ENCODE data around the gene GLIPR2. TPM values are rescaled to one million over a fixed set of nuclear protein-coding genes. Genes with fewer than 3 reads are reported as not detected.

The GLIPR2 gene
- polyA plus RNA-seq, 1 experiment: 115 TPM

GRCh38 chr9:36112516-36112915 lies 24.0 kb upstream of the GLIPR2 start:
- Histone ChIP-seq H3K9me3 (ENCODE audit: control insufficient read depth, insufficient read depth, low read length) (no peaks in the 10 kb centered on the region), H3K27me3 (ENCODE audit: control insufficient read depth, insufficient read depth, low read length) (no peaks in the 10 kb centered on the region), H3K27ac (ENCODE audit: low read depth, low read length) (no peak overlapping the region), H3K4me3 (ENCODE audit: low read depth, low read length) (no peak overlapping the region)
- no peak for DNase-seq (ENCODE audit: low read depth, low spot score)
- ChIA-PET CTCF (no interaction called here), POLR2A (interaction anchor here (0.9 kb wide), 1 partner anchor 38 kb away, joined by 3 read pairs; no protein-coding TSS in a partner anchor)
- TF ChIP-seq, protein P1, sequence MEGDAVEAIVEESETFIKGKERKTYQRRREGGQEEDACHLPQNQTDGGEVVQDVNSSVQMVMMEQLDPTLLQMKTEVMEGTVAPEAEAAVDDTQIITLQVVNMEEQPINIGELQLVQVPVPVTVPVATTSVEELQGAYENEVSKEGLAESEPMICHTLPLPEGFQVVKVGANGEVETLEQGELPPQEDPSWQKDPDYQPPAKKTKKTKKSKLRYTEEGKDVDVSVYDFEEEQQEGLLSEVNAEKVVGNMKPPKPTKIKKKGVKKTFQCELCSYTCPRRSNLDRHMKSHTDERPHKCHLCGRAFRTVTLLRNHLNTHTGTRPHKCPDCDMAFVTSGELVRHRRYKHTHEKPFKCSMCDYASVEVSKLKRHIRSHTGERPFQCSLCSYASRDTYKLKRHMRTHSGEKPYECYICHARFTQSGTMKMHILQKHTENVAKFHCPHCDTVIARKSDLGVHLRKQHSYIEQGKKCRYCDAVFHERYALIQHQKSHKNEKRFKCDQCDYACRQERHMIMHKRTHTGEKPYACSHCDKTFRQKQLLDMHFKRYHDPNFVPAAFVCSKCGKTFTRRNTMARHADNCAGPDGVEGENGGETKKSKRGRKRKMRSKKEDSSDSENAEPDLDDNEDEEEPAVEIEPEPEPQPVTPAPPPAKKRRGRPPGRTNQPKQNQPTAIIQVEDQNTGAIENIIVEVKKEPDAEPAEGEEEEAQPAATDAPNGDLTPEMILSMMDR (IDR thresholded peaks at IDR 0.05; ENCODE audit: low read depth, low read length): no peak

DNA sequence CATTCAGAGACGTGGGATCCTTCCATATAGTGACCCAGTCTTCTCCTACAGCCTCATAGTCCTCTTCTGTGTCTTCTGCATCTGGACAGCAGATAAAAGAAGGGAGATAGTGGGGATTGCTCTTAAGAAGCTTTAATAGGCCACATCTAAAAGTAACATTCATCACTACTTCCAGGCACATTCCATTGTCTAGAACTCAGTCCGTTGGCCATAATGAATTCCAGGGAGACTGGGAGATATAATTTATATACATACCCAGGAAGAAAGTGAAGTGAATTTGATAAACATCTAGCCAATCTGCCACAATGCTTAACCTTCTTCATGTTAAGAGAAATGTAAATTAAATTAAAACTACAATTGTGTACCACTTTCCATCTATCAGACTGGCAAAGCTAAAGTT lies 22.5 kb upstream of the GLIPR2 start:
- Histone ChIP-seq H3K27me3 (ENCODE audit: control insufficient read depth, insufficient read depth, low read length) (no peaks in the 10 kb centered on the region), H3K27ac (ENCODE audit: low read depth, low read length) (no peak overlapping the region), H3K4me3 (ENCODE audit: low read depth, low read length) (no peak overlapping the region), H3K9me3 (ENCODE audit: control insufficient read depth, insufficient read depth, low read length) (no peaks in the 10 kb centered on the region)
- POLR2A ChIA-PET: interaction anchor here (1.0 kb wide), 1 partner anchor 76 kb away, joined by 4 read pairs; the partner anchor contains the start of gene CLTA
- TF ChIP-seq, protein P1 (IDR thresholded peaks at IDR 0.05; ENCODE audit: low read depth, low read length): no peak
- DNase-seq (ENCODE audit: low read depth, low spot score): no peak
- CTCF ChIA-PET: interaction anchor here (0.7 to 3.0 kb wide), 3 partner anchors 11 to 77 kb away, joined by 3 to 9 read pairs (median 5); partner anchors contain the start of gene CLTA

DNA sequence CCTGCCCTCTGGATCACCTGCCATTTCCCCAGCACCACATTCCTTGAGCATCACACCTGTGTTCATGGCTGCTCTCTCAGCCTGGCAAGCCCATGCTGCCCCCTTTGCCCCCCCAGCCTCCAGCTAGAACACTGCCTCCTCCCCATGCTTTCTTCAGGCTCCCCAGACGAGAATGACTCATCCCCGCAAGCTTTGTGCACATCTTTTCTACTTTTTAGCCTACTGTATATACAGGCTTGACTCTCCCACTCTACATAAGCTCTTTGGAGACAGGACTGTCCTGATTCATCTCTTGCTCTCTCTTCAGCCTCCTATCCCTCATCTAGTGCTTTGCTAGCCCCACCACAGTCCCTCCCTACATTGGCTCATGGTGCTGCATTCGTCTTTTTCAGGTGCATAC lies 19.9 kb upstream of the GLIPR2 start:
- no peak overlapping the region for H3K27ac ChIP-seq (ENCODE audit: low read depth, low read length)
- TF ChIP-seq, protein P1 (IDR thresholded peaks at IDR 0.05; ENCODE audit: low read depth, low read length): no peak
- no peak overlapping the region for H3K4me3 ChIP-seq (ENCODE audit: low read depth, low read length)
- H3K9me3 ChIP-seq (ENCODE audit: control insufficient read depth, insufficient read depth, low read length): no peaks in the 10 kb centered on the region
- ChIA-PET CTCF (interaction anchor here (0.6 to 1.9 kb wide), 3 partner anchors 14 to 563 kb away, joined by 3 to 4 read pairs (median 3); no protein-coding TSS in a partner anchor), POLR2A (interaction anchor here (1.3 kb wide), 1 partner anchor 14 kb away, joined by 3 read pairs; no protein-coding TSS in a partner anchor)
- no peaks in the 10 kb centered on the region for H3K27me3 ChIP-seq (ENCODE audit: control insufficient read depth, insufficient read depth, low read length)
- no peak for DNase-seq (ENCODE audit: low read depth, low spot score)

DNA sequence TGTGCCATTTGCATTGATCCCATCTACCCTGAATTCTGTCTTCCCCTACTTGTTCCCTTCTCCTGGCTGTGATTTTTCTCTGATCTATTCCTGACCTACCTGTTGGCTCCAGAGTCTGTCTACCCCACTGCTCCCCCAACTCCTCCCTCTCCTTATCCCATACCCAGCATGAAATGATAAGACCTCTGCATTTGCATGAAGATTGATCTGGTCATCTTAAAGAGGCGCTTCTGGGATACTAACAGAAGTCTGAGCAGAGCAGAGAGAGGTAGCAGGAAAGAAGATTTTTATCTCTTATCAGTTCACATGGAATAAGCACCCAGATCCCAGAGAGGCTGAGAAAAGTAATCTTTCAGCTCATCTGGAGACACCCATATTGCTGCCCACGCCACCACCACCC lies 18.3 kb upstream of the GLIPR2 start:
- H3K9me3 ChIP-seq (ENCODE audit: control insufficient read depth, insufficient read depth, low read length): no peaks in the 10 kb centered on the region
- TF ChIP-seq, protein P1 (IDR thresholded peaks at IDR 0.05; ENCODE audit: low read depth, low read length): no peak
- no peak overlapping the region for H3K4me3 ChIP-seq (ENCODE audit: low read depth, low read length)
- H3K27me3 ChIP-seq (ENCODE audit: control insufficient read depth, insufficient read depth, low read length): no peaks in the 10 kb centered on the region
- ChIA-PET POLR2A (no interaction called here), CTCF (interaction anchor here (0.8 to 1.9 kb wide), 2 partner anchors 16 to 164 kb away, joined by 3 to 4 read pairs; no protein-coding TSS in a partner anchor)
- no peak overlapping the region for H3K27ac ChIP-seq (ENCODE audit: low read depth, low read length)
- no peak for DNase-seq (ENCODE audit: low read depth, low spot score)

DNA sequence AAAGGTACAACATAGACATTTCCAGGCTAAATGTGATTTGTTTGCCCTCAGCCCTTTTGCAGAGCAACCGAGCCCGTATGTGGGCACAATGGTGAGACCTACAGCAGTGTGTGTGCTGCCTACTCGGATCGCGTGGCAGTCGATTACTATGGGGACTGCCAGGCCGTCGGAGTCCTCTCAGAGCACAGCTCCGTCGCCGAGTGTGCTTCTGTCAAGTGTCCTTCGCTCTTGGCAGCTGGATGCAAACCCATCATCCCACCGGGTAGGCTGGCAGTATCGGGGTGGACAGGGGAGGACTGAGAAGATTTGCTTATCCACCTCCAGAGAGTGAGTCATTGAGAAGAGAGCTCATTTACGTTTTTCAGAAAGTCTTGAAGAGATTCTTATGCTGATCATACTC lies 17.8 kb upstream of the GLIPR2 start:
- H3K27ac ChIP-seq (ENCODE audit: low read depth, low read length): no peak overlapping the region
- CTCF ChIA-PET: interaction anchor here (0.8 to 1.1 kb wide), 2 partner anchors 48 to 164 kb away, joined by 3 to 4 read pairs; no protein-coding TSS in a partner anchor
- POLR2A ChIA-PET: interaction anchor here (0.6 kb wide), 1 partner anchor 77 kb away, joined by 3 read pairs; no protein-coding TSS in a partner anchor
- no peak overlapping the region for H3K4me3 ChIP-seq (ENCODE audit: low read depth, low read length)
- H3K9me3 ChIP-seq (ENCODE audit: control insufficient read depth, insufficient read depth, low read length): no peaks in the 10 kb centered on the region
- DNase-seq (ENCODE audit: low read depth, low spot score): no peak
- no peaks in the 10 kb centered on the region for H3K27me3 ChIP-seq (ENCODE audit: control insufficient read depth, insufficient read depth, low read length)
- TF ChIP-seq, protein P1 (IDR thresholded peaks at IDR 0.05; ENCODE audit: low read depth, low read length): no peak

Data from AG04450 (cell line).